GM19438 (cell line): Measurements from ENCODE around the gene SYNRG.
"Not testable (repeated sequence)": the region's sequence is repeated elsewhere in the genome, so short reads cannot be mapped to it uniquely, and the experiment has no call there.

Source experiments
- ATAC-seq: cut with Tn5 transposase; IDR thresholded peaks from one replicate; pipeline ENCODE4 v1.9.1; 2021; ENCODE audit warnings: low read depth; ENCODE audit not compliant: unreplicated experiment

Gene SYNRG

DNA sequence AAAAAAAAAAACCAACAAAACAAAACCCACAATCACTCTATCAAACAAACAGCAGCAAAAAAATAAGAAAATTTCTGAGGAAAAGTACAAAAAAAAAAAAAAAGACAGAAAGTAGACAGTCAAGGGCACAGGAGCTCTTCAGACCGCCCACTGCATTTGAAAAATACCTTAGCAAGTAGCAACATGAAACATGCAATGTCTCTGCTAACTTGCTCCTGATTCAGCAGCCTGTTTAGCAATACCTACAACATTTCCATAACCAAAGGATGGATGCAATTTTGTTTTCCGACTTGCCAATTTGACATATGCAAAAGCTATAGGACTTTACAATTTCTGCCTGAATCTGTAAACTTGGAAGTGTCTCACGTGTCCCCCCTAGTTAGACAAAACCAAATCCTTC is 57.4 kb downstream of the SYNRG start:
- no peak for ATAC-seq

DNA sequence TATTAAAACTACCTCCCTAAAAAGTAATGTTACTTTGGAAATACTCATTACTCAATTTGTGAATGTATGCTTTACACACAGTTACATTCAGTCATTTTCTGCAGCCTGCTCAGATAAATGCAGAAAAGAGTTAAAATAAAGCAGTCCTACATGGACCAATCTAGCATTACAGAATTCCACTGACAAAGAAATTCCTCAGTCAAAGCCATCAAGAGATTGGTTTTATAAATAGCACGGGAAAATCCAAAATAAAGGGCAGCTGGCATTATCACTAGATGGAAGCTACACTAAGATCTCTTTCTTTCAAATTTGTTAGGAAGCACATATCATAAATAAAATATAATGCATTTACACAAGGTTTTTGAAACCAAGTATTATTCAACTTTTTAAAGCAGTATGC is 61.2 kb downstream of the SYNRG start:
- no peak for ATAC-seq

DNA sequence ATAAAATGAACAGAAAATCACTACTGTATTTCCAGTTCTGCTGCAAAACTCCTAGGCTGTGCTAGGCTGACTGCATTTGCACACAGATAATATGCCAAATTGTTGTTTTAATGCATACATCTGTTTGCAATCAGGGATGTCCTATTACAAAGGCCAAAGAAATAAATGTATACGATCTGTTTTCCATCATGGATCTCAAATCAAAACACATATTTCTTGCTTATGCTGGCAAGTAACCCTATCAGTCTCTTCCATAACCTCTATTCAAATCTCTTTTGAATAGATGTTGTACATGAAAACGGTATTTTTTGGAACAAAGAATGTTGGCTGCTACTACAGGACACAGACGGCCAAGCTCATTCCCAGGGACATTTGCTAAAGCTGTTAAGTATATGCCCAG is 62.9 kb downstream of the SYNRG start:
- ATAC-seq, result no peak

DNA sequence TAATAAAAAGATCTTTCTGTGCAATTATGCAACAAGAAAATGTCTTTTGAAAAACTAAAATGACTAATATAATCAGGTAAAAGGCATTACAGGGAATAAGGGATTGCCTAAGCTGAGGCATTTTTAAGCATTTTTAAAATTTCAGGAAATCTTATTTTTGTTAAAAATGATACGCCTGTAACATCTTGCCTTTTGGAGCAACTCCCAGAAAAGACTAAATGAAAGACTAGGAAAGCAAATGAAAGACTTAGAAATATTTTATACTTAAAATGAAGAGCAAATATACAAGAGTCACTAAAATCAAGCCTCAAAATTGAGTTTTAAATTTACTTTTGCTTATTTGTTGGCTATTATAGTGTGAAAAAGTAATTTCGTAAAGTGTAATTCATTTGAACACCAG is 63.7 kb downstream of the SYNRG start:
- no peak for ATAC-seq

DNA sequence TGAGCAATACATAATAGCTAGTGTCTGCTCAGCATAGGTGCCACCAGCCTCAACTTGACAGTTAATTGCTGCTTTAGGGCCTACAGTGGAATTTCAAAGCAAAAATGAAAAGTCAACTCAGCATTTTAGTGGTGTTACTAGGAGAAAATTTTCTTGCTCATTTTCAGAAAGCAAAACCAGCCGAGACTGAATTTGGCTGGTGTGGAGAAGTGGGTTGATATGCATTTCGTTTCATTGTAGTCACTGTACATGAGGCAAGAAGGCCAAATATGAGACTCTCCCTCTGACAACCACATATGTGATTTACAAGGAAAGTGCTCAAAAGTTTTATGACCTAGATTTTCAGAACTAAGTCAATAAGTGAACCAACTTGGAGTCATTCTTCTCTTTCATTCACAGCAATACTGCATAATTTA is 65.6 kb downstream of the SYNRG start:
- ATAC-seq, result no peak

DNA sequence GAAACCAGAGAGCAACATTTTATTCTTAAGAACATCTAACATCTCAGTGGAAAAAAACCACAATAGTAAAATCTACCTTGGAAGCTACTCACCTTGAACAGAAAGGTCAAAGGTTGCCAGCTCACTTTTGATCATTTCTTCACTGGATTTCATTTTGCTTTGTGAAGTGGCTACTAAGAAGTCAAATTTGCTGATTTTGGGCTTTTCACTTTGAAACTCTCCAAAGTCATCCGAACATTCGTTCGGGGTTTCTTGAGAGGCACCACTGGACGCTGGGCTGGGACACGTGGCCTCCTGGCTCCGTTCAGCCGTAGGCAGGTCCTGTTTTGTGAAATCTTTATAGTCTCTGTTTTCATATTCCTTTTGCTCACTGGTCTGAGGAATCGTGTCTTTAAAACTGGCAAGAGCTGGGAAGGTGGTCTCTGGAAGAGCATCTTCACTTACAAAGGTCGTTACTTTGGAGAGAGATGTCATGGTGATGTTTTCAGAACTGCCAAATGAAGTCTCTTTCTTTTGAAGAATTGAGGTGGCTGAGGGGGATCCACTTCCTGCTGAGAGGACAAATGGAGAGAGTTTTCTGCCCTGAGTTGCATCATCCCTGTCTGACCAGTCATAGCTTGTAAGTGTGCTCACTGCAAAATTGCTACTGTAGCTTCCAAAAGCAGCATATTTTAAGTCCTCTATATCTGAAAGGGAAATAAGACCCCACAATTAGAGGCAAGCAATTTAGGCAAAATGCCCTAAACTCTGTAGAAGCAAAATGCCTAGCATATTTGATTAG is 67.1 kb downstream of the SYNRG start:
- no peak for ATAC-seq

DNA sequence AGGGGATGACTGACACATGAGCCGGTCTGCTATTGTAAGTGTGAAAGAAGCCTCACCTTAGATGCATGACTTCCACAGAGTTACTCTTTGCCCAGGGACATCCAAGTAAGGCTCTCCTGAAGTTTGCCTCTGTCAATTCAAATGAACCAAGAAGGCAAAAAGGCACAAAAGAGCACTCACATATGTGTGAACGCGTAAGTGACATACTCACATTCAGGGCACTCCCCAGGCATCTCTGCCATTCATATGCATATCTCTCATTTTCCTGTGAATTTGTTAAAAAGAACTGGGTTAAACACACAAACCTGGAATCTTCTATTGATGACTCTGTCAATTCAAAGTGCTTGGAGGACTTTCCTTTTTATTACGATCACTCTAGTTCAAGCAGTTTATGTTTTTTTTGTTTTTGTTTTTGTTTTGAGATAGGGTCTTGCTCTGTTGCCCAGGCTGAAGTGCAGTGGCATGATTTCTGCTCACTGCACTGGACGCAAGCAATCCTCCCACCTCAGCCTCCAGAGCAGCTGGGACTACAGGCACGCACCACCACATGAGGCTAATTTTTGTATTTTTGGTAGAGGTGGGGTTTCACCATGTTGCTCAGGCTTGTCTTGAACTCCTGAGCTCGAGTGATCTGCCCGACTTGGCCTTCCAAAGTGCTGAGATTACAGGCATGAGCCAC is 70.1 kb downstream of the SYNRG start:
- ATAC-seq, result no peak

DNA sequence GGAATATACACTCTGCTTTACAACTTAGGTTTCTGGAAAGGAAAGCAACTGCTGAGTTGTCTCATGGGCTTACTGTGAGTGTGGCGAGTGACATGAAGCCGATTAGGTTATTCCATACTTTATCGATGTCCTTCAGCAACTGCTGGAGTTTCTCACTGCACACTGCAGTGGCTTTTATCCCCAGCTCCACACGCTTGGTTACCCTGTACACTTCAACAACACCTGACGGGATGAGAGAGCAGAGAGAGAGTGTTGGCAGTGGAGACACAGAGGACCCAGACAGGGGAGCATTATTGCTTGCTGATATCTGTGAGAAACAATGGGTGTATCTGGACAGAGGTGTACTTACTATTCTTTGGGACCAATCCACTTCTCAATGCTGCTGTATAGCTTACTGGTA is 73.3 kb downstream of the SYNRG start:
- no peak for ATAC-seq

DNA sequence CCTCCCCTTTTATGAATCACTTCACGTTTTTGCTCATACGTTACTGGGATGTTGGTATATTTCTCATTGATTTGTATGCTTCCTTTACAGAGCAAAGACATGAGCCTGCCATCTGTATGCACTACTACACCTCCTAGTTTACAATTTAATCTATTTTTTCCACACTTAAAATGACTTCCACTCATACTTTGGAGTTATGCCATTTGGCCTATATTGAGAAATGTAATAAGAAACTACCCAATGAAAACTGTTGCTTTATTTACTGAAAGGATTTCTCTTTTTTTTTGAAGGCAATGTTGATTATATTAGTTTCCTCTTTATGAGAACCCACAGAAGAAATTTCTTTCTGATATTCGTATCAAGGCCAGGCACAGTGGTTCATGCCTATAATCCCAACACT is 76.5 kb downstream of the SYNRG start:
- ATAC-seq, result no peak

DNA sequence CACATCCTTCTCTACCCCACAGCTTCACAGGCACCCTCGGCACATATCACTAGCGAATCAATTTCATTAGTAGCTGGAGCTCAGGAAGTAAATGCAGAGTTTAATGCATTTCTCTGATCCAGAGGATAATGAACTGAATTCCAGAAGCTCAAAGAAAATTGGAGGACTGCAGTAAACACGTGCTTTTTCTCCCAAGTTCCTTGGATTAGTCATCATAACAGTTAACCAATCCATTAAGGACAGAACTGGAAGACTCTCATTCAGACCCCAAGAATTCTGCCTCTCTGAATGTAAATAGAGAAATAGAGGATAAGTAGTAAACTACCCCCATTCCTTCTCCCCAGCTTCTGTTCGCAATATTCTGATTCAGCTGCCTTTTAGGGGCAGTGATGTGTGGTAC is 78.8 kb downstream of the SYNRG start:
- no peak for ATAC-seq

DNA sequence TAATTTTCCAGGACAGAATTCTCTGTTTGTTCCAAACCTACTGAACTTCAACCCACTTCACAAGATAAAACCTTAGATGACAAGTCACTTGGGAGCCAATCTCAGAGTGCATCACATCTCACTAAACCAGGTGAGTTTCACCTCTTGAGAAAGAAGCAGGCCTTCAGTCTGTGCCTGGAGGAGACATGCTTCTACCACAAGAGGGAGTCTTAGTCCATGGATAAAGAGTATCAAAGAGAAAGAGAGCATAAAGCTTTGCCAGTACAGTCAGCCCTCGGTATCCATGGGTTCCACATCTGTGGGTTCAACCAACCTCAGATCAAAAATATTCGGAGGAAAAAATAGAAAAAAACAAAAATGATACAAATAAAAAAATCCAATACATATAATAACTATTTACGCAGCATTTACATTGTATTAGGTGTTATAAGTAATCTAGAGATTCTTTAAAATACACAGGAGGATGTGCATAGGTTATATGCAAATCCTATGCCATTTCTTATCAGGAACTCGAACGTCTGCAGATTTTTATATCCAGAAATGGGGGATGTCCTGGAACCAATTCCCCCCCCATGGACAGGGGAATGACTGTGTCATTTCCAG is 81.9 kb downstream of the SYNRG start:
- ATAC-seq, result no peak

DNA sequence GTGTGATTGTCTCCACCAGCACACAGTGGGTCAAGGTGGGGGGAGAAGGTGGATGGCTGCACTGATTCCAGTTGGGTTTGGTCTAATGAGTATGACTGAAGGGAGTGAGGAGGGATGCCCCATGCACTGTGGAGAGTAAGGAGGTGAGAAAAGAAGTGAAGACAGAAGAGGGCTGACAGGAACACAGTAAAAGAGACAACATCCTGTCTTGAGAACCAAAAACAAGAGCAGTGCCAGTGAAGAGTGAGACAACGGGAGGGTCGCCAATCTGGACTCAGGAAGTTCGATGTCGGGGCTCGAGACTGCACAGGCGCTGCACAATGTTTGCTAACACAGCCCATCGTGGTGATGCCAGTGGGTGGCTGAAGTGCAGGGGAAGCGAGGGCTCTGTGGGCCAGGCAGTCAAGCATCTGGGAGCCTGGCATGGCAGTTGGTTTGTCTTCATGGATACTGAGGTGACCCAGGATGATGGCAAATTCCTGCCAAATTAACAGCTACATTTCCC is 85.5 kb downstream of the SYNRG start:
- no peak for ATAC-seq

DNA sequence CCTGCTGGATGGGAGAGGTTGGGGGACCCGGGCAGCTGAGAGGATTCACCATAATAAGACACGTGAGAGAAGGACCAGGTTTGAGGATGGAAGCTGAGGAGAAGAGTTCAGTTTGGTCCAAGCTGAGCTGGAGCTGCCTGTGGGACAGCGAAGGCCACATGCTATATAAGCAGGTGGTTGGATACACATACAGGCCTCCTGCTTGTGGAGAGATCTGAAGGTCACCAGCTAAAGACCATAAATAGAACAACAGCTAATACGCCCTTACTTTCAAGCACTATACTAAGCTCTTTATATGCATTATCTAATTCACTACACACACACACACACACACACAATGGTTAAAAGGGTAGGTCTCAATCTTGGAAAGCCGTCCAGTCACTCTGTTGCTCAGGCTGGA is 87.4 kb downstream of the SYNRG start:
- no peak for ATAC-seq

DNA sequence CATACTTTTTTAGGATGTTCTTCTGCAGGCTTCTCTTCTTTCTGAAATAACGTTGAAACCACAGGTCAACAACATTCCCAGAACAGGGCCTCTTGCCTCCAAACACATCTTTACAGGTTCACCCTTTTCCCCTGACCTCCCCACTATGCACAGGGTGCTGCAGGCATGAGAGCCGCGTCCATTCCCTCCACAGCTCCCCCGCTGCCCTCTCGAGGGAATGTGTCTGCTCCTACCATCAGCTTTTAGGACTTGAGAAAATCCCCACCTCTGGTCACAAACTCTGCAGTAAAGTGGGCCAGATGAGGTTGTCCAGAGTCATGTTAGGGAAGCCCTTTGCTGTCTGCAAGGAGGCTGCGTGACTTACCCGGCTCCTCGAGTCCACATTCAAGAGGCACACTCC is 89.0 kb downstream of the SYNRG start:
- no peak for ATAC-seq

DNA sequence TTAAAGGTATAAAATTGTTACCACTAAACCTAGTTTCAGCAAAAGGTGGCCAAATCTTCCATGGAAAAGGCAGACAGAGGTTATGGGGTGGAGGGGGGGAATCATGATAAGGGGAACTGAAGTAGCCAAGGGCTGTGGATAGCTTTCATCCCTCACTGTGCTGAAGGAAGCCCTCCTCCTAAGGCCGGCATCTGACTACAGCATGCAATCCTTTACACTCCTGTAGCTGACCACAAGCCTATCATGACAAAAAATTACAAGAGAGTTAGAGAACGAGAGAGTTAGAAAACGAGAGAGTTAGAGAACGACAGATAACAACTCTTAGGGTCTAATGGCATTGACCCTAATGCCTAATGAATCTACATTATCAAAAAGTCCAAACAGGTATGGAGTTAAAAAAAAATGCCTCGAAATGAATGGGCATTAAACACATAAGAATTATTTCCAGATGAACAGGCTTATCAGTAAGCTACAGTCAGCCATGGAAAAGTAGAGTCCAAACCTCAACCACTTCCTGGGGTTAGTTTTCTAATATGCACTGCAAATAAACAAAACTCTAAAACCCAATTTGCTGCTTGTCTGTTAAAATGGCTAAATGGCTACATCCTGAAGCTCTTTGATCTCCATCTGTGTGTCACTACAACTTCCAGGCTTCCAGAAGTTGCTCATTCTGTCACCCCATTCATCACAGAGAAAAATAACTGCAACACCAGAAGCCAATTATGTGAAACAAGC is 89.8 kb downstream of the SYNRG start:
- ATAC-seq, result no peak

DNA sequence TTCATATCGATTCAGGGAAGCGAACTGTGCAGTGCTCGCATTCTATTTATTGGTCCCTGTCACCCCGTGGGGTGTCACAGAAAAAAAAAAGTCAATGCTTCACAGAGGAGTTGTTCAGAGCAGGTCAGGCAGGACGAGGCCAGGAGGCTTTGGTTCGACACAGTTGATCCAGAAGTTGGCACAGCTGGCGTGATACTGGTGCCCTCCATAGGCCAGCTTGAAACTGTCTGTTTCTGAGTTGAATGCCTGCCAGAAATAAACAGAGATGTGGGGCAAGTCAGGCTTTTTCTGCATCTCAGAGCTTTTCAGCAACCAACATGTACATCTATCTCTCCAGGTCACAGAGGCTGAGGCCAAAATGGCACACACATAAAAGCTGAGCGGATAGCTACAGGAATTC is 90.4 kb downstream of the SYNRG start:
- ATAC-seq, result no peak

DNA sequence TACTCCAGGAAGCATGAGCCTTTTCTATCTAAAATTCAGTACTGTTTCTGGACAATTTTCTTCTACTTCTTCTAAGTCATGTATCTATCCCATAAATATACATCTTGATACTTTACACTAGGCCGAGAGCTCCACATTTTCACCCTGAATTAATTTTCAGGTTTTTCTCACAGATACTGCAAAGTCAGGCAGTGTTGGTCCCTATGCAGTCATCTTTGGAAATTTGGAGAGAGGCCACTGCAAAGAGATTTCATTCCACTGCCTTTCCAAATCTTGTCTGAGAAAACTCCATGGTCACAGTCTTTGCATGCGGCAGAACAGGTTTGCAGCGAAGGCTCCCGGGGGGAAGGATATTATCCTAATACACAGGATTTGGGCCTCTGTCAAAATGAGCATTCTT is 91.3 kb downstream of the SYNRG start:
- no peak for ATAC-seq

DNA sequence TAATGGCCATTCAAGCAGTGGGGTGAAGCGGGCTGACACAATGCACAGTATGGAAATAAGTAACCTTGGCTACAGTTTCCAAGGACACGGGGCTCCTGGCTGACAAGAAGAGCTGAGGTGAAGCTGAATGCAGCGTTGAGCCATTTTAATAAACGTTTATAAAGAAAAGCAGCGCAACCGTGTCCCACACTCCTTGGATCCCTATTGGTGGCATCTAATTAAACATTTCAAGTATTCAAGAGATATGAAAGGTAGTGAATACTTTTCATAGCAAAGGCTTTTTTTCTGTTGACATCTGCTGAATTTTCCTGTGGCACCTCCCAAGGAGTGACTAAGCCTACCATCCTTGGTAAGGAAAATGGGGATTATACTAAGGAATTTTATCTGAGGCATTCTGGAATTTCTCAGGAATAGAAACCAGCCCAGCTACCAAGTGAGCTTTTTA is 93.1 kb downstream of the SYNRG start:
- no peak for ATAC-seq

DNA sequence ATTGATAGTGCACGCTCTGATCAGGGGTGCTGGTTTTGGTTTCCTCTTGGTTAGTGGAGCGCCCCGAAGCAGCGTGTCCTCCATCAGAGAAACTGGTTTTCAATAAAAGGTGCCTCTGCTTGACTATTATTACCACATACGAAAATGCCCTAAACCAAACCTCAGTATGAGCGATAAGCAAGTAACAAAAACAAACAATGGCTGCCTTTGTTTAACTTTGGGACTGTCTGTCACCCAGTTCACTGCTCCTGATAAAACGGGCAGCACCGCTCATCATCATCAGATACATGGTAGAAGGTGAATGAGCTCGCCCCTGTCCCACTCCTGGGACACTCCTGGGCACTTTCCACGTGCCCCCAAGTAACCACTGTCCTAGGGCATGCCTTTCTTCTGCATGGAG is 95.5 kb downstream of the SYNRG start:
- no peak for ATAC-seq

DNA sequence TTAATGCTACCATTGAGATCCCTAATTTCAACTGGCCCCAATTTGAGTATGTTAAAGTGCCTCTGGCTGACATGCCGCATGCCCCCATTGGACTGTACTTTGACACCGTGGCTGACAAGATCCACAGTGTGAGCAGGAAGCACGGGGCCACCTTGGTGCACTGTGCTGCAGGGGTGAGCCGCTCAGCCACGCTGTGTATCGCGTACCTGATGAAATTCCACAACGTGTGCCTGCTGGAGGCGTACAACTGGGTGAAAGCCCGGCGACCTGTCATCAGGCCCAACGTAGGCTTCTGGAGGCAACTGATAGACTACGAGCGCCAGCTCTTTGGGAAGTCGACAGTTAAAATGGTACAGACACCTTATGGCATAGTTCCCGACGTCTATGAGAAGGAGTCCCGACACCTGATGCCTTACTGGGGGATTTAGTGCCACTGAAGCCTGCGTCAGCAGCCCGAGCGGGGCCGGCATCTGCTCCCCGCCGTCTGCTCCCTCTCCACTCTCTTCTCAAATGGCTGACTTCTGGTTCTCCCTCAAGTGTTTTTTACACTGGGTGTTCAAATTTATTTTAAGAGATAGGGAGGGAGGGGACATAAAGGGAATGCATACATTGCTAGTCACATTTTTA is 96.7 kb downstream of the SYNRG start:
- no peak for ATAC-seq

DNA sequence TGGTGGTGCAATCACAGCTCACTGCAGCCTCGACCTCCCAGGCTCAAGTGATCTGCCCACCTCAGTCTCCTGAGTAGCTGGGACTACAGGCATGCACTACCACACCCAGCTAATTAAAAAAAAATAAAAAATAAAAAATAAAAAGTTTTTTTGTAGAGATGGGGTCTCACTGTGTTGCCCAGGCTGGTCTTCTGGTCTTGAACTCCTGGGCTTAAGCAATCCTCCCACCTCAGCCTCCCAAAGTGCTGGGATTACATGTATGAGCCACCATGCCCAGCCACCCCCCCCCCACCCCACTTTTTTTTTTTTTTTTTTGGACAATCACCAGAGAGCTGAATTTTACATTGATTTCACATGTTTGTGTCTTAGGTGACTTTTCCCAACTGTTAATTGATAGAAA is 97.6 kb downstream of the SYNRG start:
- not testable (repeated sequence) for ATAC-seq
